LNCAP (cell line): ENCODE data around the gene ATM.
A peak's percentile ranks its signal among the peaks of the same experiment; 100 is the strongest.

Experiments
- CTCF ChIP-seq: fragments of 450-650 bp; IDR thresholded peaks from 2 replicates; pipeline ENCODE4 v1.5.1; 2017; ENCODE audit warnings: mild to moderate bottlenecking

ATM gene

GRCh38 chr11:108394744-108395284, 171.9 kb downstream of the ATM start:
- no peak for TF ChIP-seq CTCF

- TF ChIP-seq CTCF, result no peak
These were observed 175.6 kb downstream of the ATM start for GRCh38 chr11:108398439-108398838.

DNA sequence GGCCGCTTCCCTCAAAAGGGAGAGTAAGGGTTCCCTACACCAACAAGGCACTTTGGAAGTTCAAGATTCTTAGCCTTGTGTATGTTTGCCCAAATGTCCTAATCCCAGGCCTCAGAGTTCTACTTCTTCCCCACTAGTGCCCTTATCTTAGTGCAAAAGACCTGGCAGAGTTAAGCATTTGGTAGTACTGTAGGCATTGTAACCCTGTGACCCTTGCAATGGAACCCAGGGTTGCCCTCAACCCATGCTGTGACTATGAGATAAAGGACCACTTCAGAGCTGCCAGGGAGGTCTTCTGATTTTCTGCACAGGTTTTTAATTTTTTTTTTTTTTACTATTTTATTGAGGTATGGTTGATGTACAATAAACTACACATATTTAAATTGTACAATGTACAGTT, 179.4 kb downstream of the ATM start:
- no peak for TF ChIP-seq CTCF

DNA sequence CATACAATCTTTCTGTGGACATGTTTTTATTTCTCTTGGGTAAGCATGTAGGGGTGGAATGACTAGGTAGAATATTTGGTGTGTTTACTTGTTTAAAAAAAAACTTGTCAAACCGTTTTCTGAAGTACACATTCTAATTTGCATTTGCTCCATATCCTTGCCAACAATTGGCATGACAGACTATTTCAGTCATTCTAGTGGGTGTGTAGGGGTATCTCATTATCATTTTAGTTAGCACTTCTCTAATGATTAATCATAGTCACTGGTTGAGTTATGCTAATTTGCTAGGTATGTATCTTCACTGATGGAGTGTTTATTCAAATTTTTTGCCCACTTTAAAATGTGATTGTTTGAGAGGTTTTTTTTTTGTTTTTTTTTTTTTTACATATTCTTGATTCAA, 180.2 kb downstream of the ATM start:
- TF ChIP-seq CTCF, result no peak

GRCh38 chr11:108405706-108406105, 182.8 kb downstream of the ATM start:
- no peak for TF ChIP-seq CTCF

DNA sequence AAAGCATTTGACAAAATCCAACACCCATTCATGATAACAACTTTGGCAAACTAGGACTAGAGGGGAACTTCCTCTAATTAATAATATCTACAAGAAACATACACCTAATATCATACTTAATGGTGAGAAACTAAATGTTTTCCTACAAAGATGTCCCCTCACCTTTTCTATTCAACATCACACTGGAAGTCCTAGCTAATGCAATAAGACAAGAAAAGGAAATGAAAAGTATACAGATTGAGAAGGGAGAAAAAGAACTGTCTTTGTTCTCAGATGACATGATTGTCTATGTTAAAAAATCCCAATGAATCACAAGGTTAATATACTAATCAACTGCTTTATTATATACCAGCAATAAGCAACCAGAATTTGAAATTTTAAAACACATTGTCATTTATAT, 192.1 kb downstream of the ATM start:
- no peak for TF ChIP-seq CTCF

GRCh38 chr11:108417551-108417950, 194.7 kb downstream of the ATM start:
- peak; percentile 44 for TF ChIP-seq CTCF
